Esophagus (tissue), 2 donors: ENCODE measurements around the gene NT5M. TPM values are rescaled to one million over a fixed set of nuclear protein-coding genes. Genes with fewer than 3 reads are reported as not detected.
A peak's percentile ranks its signal among the peaks of the same experiment; 100 is the strongest.
"Not testable (repeated sequence)": the region's sequence is repeated elsewhere in the genome, so short reads cannot be mapped to it uniquely, and the experiment has no call there.

Experiments
- H3K27ac ChIP-seq, 2 donors: one replicate each; pipeline ENCODE4 v1.5.1; 2013; ENCODE audit warnings: low read depth in 2 of 2, mild to moderate bottlenecking in 2 of 2, inconsistent platforms in 1 of 2, low read length in 1 of 2, moderate library complexity in 1 of 2
- H3K27me3 ChIP-seq, 2 donors: one replicate each; pipeline ENCODE4 v1.6.1; 2013; ENCODE audit warnings: low read length in 2 of 2, control low read depth in 1 of 2, mild to moderate bottlenecking in 1 of 2; ENCODE audit not compliant: insufficient read depth in 2 of 2, control insufficient read depth in 1 of 2
- H3K36me3 ChIP-seq, 2 donors: one replicate each; pipeline ENCODE4 v1.6.1; 2013; ENCODE audit warnings: low read length in 1 of 2; ENCODE audit not compliant: control insufficient read depth in 2 of 2, insufficient read depth in 2 of 2
- H3K4me1 ChIP-seq, 2 donors: one replicate each; pipeline ENCODE4 v1.6.1; 2013; ENCODE audit warnings: low read length in 1 of 2; ENCODE audit not compliant: control insufficient read depth in 2 of 2, insufficient read depth in 2 of 2
- H3K4me3 ChIP-seq, 2 donors: one replicate each; pipeline ENCODE4 v1.5.1; 2013; ENCODE audit warnings: low read length in 2 of 2, mild to moderate bottlenecking in 2 of 2, low read depth in 1 of 2, moderate library complexity in 1 of 2
- H3K9me3 ChIP-seq, 2 donors: one replicate each; pipeline ENCODE4 v1.6.1; 2013; ENCODE audit warnings: mild to moderate bottlenecking in 2 of 2, low read depth in 1 of 2, low read length in 1 of 2, moderate library complexity in 1 of 2; ENCODE audit not compliant: control insufficient read depth in 2 of 2, insufficient read depth in 1 of 2
- WGBS, 2 donors: extraction: QIAGEN DNeasy Blood & Tissue Kit; methylation state at CpG; one replicate each; pipeline ENCODE4 v1.1.7; 2013; 5-methylcytosine and 5-hydroxymethylcytosine counted together
- polyA plus RNA-seq, 2 donors: library from polyadenylated mRNA; stranded (reverse); fragments of 200-250 nt; gene quantifications; one replicate each; pipeline ENCODE4 v1.2.3, GENCODE V29; 2013
- donor health status: healthy with polysubstance abuse.
- donor health status: Bipolar disorder and iron deficiency.

The NT5M gene
- polyA plus RNA-seq, 2 donors = 2.1 to 2.4 TPM

- WGBS, 2 donors = 83 to 84% methylated on average over 6 of the region's 6 CpGs
- Histone ChIP-seq H3K27ac (no peak overlapping the region), H3K4me3 (no peak overlapping the region), H3K9me3 (no peaks in the 10 kb centered on the region), H3K27me3 (no peaks in the 10 kb centered on the region), H3K4me1 (no peaks in the 10 kb centered on the region), H3K36me3 (peaks cover 0 to 7% of the 10 kb centered on the region in 2 donors)
Observed at GRCh38 chr17:17275971-17276370, 27.2 kb upstream of the NT5M start.

DNA sequence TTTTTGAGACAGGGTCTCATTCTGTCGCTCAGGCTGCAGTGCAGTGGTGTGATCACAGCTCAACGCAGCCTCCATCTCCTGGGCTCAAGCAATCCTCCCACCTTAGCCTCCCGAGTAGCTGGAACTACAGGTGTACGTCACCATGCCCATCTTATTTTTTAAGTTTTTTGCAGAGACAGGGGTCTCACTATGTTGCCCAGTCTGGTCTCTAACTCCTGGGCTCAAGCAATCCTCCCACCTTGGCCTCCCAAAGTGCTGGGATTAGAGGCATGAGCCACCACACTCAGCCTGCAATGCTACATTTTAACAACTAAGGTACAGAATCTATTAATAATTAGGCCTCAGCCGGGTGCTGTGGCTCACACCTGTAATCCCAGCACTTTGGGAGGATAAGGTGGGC is 25.7 kb upstream of the NT5M start:
- H3K27me3 ChIP-seq, H3K4me1 ChIP-seq, H3K36me3 ChIP-seq, H3K9me3 ChIP-seq, H3K27ac ChIP-seq, H3K4me3 ChIP-seq: not testable (repeated sequence)
- WGBS, 2 donors = 94% methylated on average over 5 of the region's 5 CpGs

- H3K4me1 ChIP-seq = peaks cover 0 to 1% of the 10 kb centered on the region in 2 donors
- 74 to 82% methylated on average over 4 of the region's 4 CpGs for WGBS, 2 donors
- H3K27ac ChIP-seq = no peak overlapping the region
- no peaks in the 10 kb centered on the region for H3K9me3 ChIP-seq
- H3K4me3 ChIP-seq = no peak overlapping the region
- H3K27me3 ChIP-seq = no peaks in the 10 kb centered on the region
- peaks cover 0 to 2% of the 10 kb centered on the region in 2 donors for H3K36me3 ChIP-seq
Observed at GRCh38 chr17:17279316-17279715, 23.9 kb upstream of the NT5M start.

- Histone ChIP-seq H3K4me1 (peaks cover 0 to 1% of the 10 kb centered on the region in 2 donors), H3K27ac (peak within 1 kb of the TSS; percentile 96 to 97)
- 0% methylated on average over 74 to 80 of the region's 80 CpGs for WGBS, 2 donors
Observed at GRCh38 chr17:17280613-17281549, 22.3 kb upstream of the NT5M start, which contains the start of gene COPS3. Gene COPS3 (minus strand): TSS chr17:17281246. CDS start chr17:17281186, 60 bp downstream.

GRCh38 chr17:17285951-17286350 is 17.2 kb upstream of the NT5M start:
- no peaks in the 10 kb centered on the region for H3K27me3 ChIP-seq
- peaks cover 0 to 1% of the 10 kb centered on the region in 2 donors for H3K4me1 ChIP-seq
- H3K36me3 ChIP-seq = no peaks in the 10 kb centered on the region
- no peak overlapping the region for H3K27ac ChIP-seq
- H3K9me3 ChIP-seq = no peaks in the 10 kb centered on the region
- WGBS, 2 donors = 80 to 89% methylated on average over 5 of the region's 5 CpGs
- H3K4me3 ChIP-seq = no peak overlapping the region

More at GRCh38 chr17:17280613-17281549, 22.3 kb upstream of the NT5M start, which contains the start of gene COPS3:
- H3K4me3 ChIP-seq = peak within 1 kb of the TSS; percentile 75 to 94
- no peaks in the 10 kb centered on the region for H3K27me3 ChIP-seq
- no peaks in the 10 kb centered on the region for H3K36me3 ChIP-seq
- no peaks in the 10 kb centered on the region for H3K9me3 ChIP-seq

DNA sequence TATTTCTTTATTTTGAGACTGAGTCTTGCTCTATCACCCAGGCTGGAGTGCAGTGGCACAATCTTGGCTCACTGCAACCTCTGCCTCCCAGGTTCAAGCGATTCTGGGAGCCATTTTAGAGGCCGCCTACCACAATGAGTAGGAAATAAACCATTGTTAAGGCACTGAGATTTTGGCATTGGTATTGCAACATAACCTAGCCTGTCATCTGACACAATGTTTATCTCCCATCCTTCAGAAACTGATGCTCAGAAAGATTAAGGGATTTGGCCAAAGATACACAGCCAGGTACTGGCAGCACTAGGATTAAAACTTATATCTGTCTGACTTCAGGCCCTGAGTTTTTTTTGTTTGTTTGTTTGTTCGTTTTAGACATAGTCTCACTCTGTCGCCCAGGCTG is 14.1 kb upstream of the NT5M start:
- Histone ChIP-seq H3K4me1 (no peaks in the 10 kb centered on the region), H3K9me3 (no peaks in the 10 kb centered on the region), H3K27me3 (no peaks in the 10 kb centered on the region), H3K36me3 (no peaks in the 10 kb centered on the region), H3K4me3 (no peak overlapping the region), H3K27ac (no peak overlapping the region)
- WGBS, 2 donors = 83 to 86% methylated on average over 4 of the region's 4 CpGs

DNA sequence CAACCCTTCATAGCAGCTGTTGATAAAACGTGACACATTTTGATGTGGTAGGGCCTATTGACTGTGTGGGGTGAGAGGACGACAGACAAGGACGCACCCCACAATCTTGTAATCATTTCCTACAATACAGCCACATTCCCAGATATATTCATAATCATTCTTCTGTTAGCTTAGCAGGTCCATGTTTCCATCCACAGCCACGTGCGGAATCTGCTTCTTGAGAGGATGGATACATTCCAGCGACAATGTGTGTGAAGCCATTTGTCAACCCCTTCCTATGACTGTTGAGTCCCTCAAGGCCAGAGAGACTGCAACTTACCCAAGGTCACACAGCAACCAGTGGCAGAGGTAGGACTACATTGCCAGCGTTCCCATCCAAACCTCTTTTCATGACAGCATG is 13.5 kb upstream of the NT5M start:
- no peak overlapping the region for H3K27ac ChIP-seq
- no peaks in the 10 kb centered on the region for H3K36me3 ChIP-seq
- 80 to 82% methylated on average over 7 of the region's 7 CpGs for WGBS, 2 donors
- no peaks in the 10 kb centered on the region for H3K27me3 ChIP-seq
- no peaks in the 10 kb centered on the region for H3K9me3 ChIP-seq
- H3K4me1 ChIP-seq = no peaks in the 10 kb centered on the region
- no peak overlapping the region for H3K4me3 ChIP-seq

DNA sequence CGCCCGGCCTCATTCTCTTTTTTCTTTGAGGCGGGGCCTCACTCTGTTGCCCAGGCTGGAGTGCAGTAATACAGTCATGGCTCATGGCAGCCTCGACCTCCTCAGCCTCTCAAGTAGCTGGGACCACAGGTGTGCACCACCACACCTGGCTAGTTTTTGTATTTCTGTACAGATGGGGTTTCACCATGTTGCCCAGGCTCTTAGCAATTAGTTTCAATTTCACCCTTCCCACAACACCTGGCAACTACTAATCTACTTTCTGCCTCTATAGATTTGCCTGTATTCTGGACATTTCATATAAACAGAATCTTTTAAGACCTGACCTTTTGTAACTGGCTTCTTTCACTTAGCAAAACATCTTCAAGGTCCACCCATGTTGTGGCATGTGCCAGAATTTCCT is 8.0 kb upstream of the NT5M start:
- no peaks in the 10 kb centered on the region for H3K9me3 ChIP-seq
- WGBS, 2 donors = 92 to 93% methylated on average over 4 of the region's 4 CpGs
- no peaks in the 10 kb centered on the region for H3K27me3 ChIP-seq
- no peaks in the 10 kb centered on the region for H3K36me3 ChIP-seq
- no peak overlapping the region for H3K4me3 ChIP-seq
- no peaks in the 10 kb centered on the region for H3K4me1 ChIP-seq
- no peak overlapping the region for H3K27ac ChIP-seq

GRCh38 chr17:17297217-17297616 is 6.0 kb upstream of the NT5M start:
- H3K27me3 ChIP-seq = no peaks in the 10 kb centered on the region
- H3K27ac ChIP-seq = no peak overlapping the region
- H3K36me3 ChIP-seq = no peaks in the 10 kb centered on the region
- H3K4me3 ChIP-seq = no peak overlapping the region
- H3K9me3 ChIP-seq = no peaks in the 10 kb centered on the region
- 88 to 94% methylated on average over 3 of the region's 3 CpGs for WGBS, 2 donors
- H3K4me1 ChIP-seq = no peaks in the 10 kb centered on the region

- Histone ChIP-seq H3K27me3 (no peaks in the 10 kb centered on the region), H3K4me3 (no peak overlapping the region), H3K27ac (no peak overlapping the region), H3K4me1 (no peaks in the 10 kb centered on the region), H3K9me3 (no peaks in the 10 kb centered on the region), H3K36me3 (no peaks in the 10 kb centered on the region)
- WGBS, 2 donors = 59 to 60% methylated on average over 3 of the region's 3 CpGs
Observed at GRCh38 chr17:17298108-17298507, 5.1 kb upstream of the NT5M start.
